Astrocyte (in vitro differentiated cells and primary cell): ENCODE measurements around the gene FFAR3. TPM values are rescaled to one million over a fixed set of nuclear protein-coding genes. Genes with fewer than 3 reads are reported as not detected.

Experiments
- DNase-seq: peaks from one replicate; pipeline ENCODE4 v3.0.0-alpha.2; 2010; ENCODE audit warnings: low read depth
- FAIRE-seq: peaks from 2 replicates; lab custom pipeline; 2011; peaks lifted over from hg19 to GRCh38; lab: Jason Lieb, UNC
- H2AFZ ChIP-seq: 2 replicates; pipeline ENCODE4 v1.6.0; 2012; ENCODE audit warnings: low read depth, low read length, inconsistent platforms
- H3K27ac ChIP-seq: 2 replicates; pipeline ENCODE4 v1.5.1; 2011; ENCODE audit warnings: low read depth, low read length, inconsistent platforms
- H3K27me3 ChIP-seq: 2 replicates; pipeline ENCODE4 v1.6.0; 2011; ENCODE audit warnings: low read length, inconsistent platforms; ENCODE audit not compliant: insufficient read depth
- H3K36me3 ChIP-seq: 2 replicates; pipeline ENCODE4 v1.5.1; 2011; ENCODE audit warnings: low read length, inconsistent platforms; ENCODE audit not compliant: insufficient read depth
- H3K4me1 ChIP-seq: 2 replicates; pipeline ENCODE4 v1.5.1; 2011; ENCODE audit warnings: low read length, inconsistent platforms; ENCODE audit not compliant: insufficient read depth
- H3K4me2 ChIP-seq: 2 replicates; pipeline ENCODE4 v1.6.0; 2012; ENCODE audit warnings: low read length, inconsistent platforms
- H3K4me3 ChIP-seq: 2 replicates; pipeline ENCODE4 v1.5.1; 2011; ENCODE audit warnings: low read depth, mild to moderate bottlenecking, low read length, inconsistent platforms; ENCODE audit not compliant: insufficient read depth
- H3K79me2 ChIP-seq: 2 replicates; pipeline ENCODE4 v1.6.0; 2012; ENCODE audit warnings: mild to moderate bottlenecking, low read length, inconsistent platforms; ENCODE audit not compliant: insufficient read depth
- H3K9ac ChIP-seq: 2 replicates; pipeline ENCODE4 v1.6.0; 2012; ENCODE audit warnings: mild to moderate bottlenecking, low read length, inconsistent platforms
- H3K9me3 ChIP-seq: 2 replicates; pipeline ENCODE4 v1.5.1; 2012; ENCODE audit warnings: low read depth, mild to moderate bottlenecking, low read length, inconsistent platforms; ENCODE audit not compliant: insufficient read depth
- H4K20me1 ChIP-seq: 2 replicates; pipeline ENCODE4 v1.6.0; 2012; ENCODE audit warnings: low read length, inconsistent platforms; ENCODE audit not compliant: insufficient read depth
- H3K27ac Mint-ChIP-seq: one replicate; pipeline ENCODE4 v1.8.0; 2021; ENCODE audit warnings: mild to moderate bottlenecking, mixed read lengths; ENCODE audit not compliant: unreplicated experiment
- H3K27me3 Mint-ChIP-seq: one replicate; pipeline ENCODE4 v1.8.0; 2021; ENCODE audit warnings: low read depth, mixed read lengths; ENCODE audit not compliant: unreplicated experiment
- H3K36me3 Mint-ChIP-seq: one replicate; pipeline ENCODE4 v1.8.0; 2021; ENCODE audit warnings: low read depth, mixed read lengths; ENCODE audit not compliant: unreplicated experiment
- H3K4me1 Mint-ChIP-seq: one replicate; pipeline ENCODE4 v1.8.0; 2021; ENCODE audit warnings: low read depth, mixed read lengths; ENCODE audit not compliant: unreplicated experiment
- H3K4me3 Mint-ChIP-seq: one replicate; pipeline ENCODE4 v1.8.0; 2021; ENCODE audit warnings: mild to moderate bottlenecking, moderate library complexity, mixed read lengths; ENCODE audit not compliant: unreplicated experiment
- H3K9me3 Mint-ChIP-seq: one replicate; pipeline ENCODE4 v1.8.0; 2021; ENCODE audit warnings: mild to moderate bottlenecking, mixed read lengths; ENCODE audit not compliant: unreplicated experiment
- CTCF ChIP-seq: IDR thresholded peaks from 2 replicates; pipeline ENCODE4 v1.5.1; 2011; ENCODE audit warnings: low read depth, mild to moderate bottlenecking, inconsistent platforms, low read length, moderate library complexity; ENCODE audit not compliant: insufficient read depth
- EZH2 ChIP-seq: IDR thresholded peaks from 2 replicates; pipeline ENCODE4 v1.6.1; 2012; ENCODE audit warnings: mild to moderate bottlenecking, low read length, inconsistent platforms; ENCODE audit not compliant: insufficient read depth
- total RNA-seq: library from RNA; stranded (reverse); gene quantifications from 2 replicates; pipeline ENCODE4 v1.2.1, GENCODE V29; 2021

FFAR3 gene
- total RNA-seq, 1 donor from 2014 or later: not detected

DNA sequence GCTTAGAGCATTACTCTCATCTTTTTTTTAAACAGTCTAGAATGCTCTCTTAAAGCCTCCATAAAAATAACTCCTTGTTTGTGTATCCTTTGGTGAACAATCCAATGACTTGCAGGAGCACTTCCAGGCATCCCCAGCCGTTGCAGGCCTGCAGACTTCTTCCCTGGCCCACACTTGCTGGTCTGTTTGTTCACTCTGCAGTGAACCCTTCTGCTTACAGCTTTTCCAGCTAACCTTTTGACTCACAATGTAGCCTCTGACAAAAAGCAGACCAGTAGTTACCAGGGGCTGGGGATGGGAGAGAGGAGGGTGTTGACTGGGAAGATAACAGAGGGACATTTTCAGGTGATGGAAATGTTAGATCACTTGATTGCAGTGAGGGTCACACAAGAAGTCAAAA lies 21.7 kb downstream of the FFAR3 start:
- TF ChIP-seq EZH2: no peak
- no peak for TF ChIP-seq CTCF
- Mint-ChIP-seq H3K9me3 (peaks cover 15% of the 10 kb centered on the region), H3K27ac (no peak overlapping the region), H3K36me3 (no peaks in the 10 kb centered on the region), H3K4me1 (no peaks in the 10 kb centered on the region), H3K27me3 (peaks cover 33% of the 10 kb centered on the region), H3K4me3 (no peak overlapping the region)
- H3K9me3 ChIP-seq: peaks cover 5% of the 10 kb centered on the region
- H3K4me3 ChIP-seq: no peak overlapping the region
- no peak overlapping the region for H2AFZ ChIP-seq
- DNase-seq (no peak), FAIRE-seq (no peak)
- H3K79me2 ChIP-seq: no peaks in the 10 kb centered on the region
- H4K20me1 ChIP-seq: no peaks in the 10 kb centered on the region
- H3K36me3 ChIP-seq: no peaks in the 10 kb centered on the region
- no peaks in the 10 kb centered on the region for H3K4me1 ChIP-seq
- no peak overlapping the region for H3K27ac ChIP-seq
- H3K27me3 ChIP-seq: no peaks in the 10 kb centered on the region
- no peak overlapping the region for H3K4me2 ChIP-seq
- H3K9ac ChIP-seq: no peak overlapping the region

GRCh38 chr19:35380450-35381124 lies 22.3 kb downstream of the FFAR3 start:
- H3K9me3 ChIP-seq: peaks cover 5% of the 10 kb centered on the region
- no peak overlapping the region for H3K4me3 ChIP-seq
- H3K36me3 Mint-ChIP-seq: no peaks in the 10 kb centered on the region
- peaks cover 15% of the 10 kb centered on the region for H3K9me3 Mint-ChIP-seq
- FAIRE-seq (no peak), DNase-seq (no peak)
- TF ChIP-seq CTCF: no peak
- no peak for TF ChIP-seq EZH2
- H3K4me3 Mint-ChIP-seq: no peak overlapping the region
- H3K27ac ChIP-seq: no peak overlapping the region
- no peaks in the 10 kb centered on the region for H3K79me2 ChIP-seq
- H3K4me1 Mint-ChIP-seq: no peaks in the 10 kb centered on the region
- H2AFZ ChIP-seq: no peak overlapping the region
- H3K4me1 ChIP-seq: no peaks in the 10 kb centered on the region
- H3K27ac Mint-ChIP-seq: no peak overlapping the region
- no peaks in the 10 kb centered on the region for H3K27me3 ChIP-seq
- no peak overlapping the region for H3K9ac ChIP-seq
- H3K36me3 ChIP-seq: no peaks in the 10 kb centered on the region
- no peaks in the 10 kb centered on the region for H4K20me1 ChIP-seq
- peaks cover 33% of the 10 kb centered on the region for H3K27me3 Mint-ChIP-seq
- H3K4me2 ChIP-seq: no peak overlapping the region

GRCh38 chr19:35381318-35381717 lies 23.1 kb downstream of the FFAR3 start:
- no peak for FAIRE-seq

More at GRCh38 chr19:35381318-35381717, 23.1 kb downstream of the FFAR3 start:
- Mint-ChIP-seq H3K9me3 (peaks cover 16% of the 10 kb centered on the region), H3K27me3 (peaks cover 31% of the 10 kb centered on the region), H3K4me1 (no peaks in the 10 kb centered on the region), H3K36me3 (no peaks in the 10 kb centered on the region), H3K27ac (no peak overlapping the region), H3K4me3 (no peak overlapping the region)
- Histone ChIP-seq H2AFZ (no peak overlapping the region), H3K4me2 (no peak overlapping the region), H4K20me1 (no peaks in the 10 kb centered on the region), H3K27ac (no peak overlapping the region), H3K9ac (no peak overlapping the region), H3K9me3 (peaks cover 5% of the 10 kb centered on the region), H3K4me1 (no peaks in the 10 kb centered on the region), H3K79me2 (no peaks in the 10 kb centered on the region), H3K27me3 (no peaks in the 10 kb centered on the region), H3K4me3 (no peak overlapping the region), H3K36me3 (no peaks in the 10 kb centered on the region)
- TF ChIP-seq CTCF (no peak), EZH2 (no peak)
- DNase-seq: no peak
